Neural cell (in vitro differentiated cells): ENCODE measurements around the gene FCHSD2.

Experiments used
- CTCF ChIP-seq: fragments of 450-650 bp; IDR thresholded peaks from 2 replicates; pipeline ENCODE4 v1.5.1; 2014; ENCODE audit warnings: antibody characterized with exemption, mild to moderate bottlenecking, moderate library complexity; ENCODE audit not compliant: poor library complexity, severe bottlenecking
- EP300 ChIP-seq: fragments of 450-650 bp; conservative IDR thresholded peaks from 2 replicates; pipeline ENCODE4 v1.6.1; 2014; ENCODE audit warnings: antibody characterized with exemption, mild to moderate bottlenecking, moderate library complexity; ENCODE audit not compliant: poor library complexity, severe bottlenecking
- EZH2 ChIP-seq: fragments of 200-600, 300-800 bp; shearing (Covaris generic), sonication (generic); IDR thresholded peaks from 2 replicates; pipeline ENCODE4 v1.6.1; 2014; ENCODE audit warnings: antibody characterized with exemption, low read length, borderline replicate concordance, mild to moderate bottlenecking; ENCODE audit not compliant: insufficient read depth, poor library complexity, severe bottlenecking
- MXI1 ChIP-seq: fragments of 450-650 bp; conservative IDR thresholded peaks from 2 replicates; pipeline ENCODE4 v1.6.1; 2014; ENCODE audit warnings: antibody characterized with exemption, mild to moderate bottlenecking; ENCODE audit not compliant: poor library complexity, severe bottlenecking
- POLR2AphosphoS5 ChIP-seq: IDR thresholded peaks from 2 replicates; pipeline ENCODE4 v1.6.1; 2012
- REST ChIP-seq: IDR thresholded peaks from 2 replicates; pipeline ENCODE4 v1.6.1; 2012; ENCODE audit warnings: borderline replicate concordance
- TAF1 ChIP-seq: IDR thresholded peaks from 2 replicates; pipeline ENCODE4 v1.6.1; 2012; ENCODE audit warnings: low read depth

DNA sequence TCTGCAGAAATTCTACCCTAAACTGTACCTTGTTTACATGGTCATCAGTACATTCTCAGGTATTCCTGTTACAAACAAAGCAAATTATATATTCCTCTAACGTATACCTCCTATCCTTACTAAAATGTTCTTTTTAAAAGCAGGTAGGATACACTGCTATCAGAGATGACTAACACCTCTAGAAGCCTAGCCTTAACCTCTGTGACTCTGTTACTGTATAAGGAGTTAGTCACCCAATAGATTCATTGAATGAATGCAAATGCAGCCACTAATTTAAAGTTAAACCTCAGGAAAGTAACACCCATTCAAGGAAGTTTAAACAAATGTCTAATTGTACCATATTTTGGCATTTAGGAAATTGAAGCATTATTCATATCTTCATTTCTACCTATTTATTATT lies 82.2 kb downstream of the FCHSD2 start:
- no peak for TF ChIP-seq CTCF
- TF ChIP-seq TAF1 = no peak
- no peak for TF ChIP-seq EP300
- no peak for TF ChIP-seq EZH2
- TF ChIP-seq MXI1 = no peak
- TF ChIP-seq POLR2AphosphoS5 = no peak
- TF ChIP-seq REST = no peak
